AG04450 (cell line): ENCODE measurements around the gene CETN3. TPM values are rescaled to one million over a fixed set of nuclear protein-coding genes. Genes with fewer than 3 reads are reported as not detected.

Experiments used
- CTCF ChIA-PET: fragments of 300-600, 350-600 bp; formaldehyde crosslinking; extraction: SDS; loops from one replicate; lab custom pipeline; 2022; ENCODE audit warnings: antibody characterized with exemption, inconsistent platforms; lab: Charles Lee
- POLR2A ChIA-PET: fragments of 350-600 bp; formaldehyde crosslinking; extraction: SDS; loops from one replicate; lab custom pipeline; 2021; ENCODE audit warnings: antibody characterized with exemption, inconsistent platforms; lab: Yijun Ruan, JAX
- DNase-seq: peaks from one replicate; pipeline ENCODE4 v3.0.0-alpha.2; 2011; ENCODE audit warnings: low read depth, low spot score
- H3K27ac ChIP-seq: one replicate; pipeline ENCODE4 v1.5.1; 2012; ENCODE audit warnings: low read depth, low read length, control low read depth
- H3K27me3 ChIP-seq: one replicate; pipeline ENCODE4 v1.6.0; 2012; ENCODE audit warnings: low read length; ENCODE audit not compliant: control insufficient read depth, insufficient read depth
- H3K4me3 ChIP-seq: 2 replicates; pipeline ENCODE4 v1.5.1; 2011; ENCODE audit warnings: mild to moderate bottlenecking, low read depth, low read length, control low read depth
- H3K9me3 ChIP-seq: 2 replicates; pipeline ENCODE4 v1.5.1; 2012; ENCODE audit warnings: low read length; ENCODE audit not compliant: control insufficient read depth, insufficient read depth
- polyA plus RNA-seq: library from polyadenylated mRNA; depleted of rRNA; stranded (reverse); fragments of >200 nt; gene quantifications from 2 replicates; pipeline ENCODE4 v1.2.3, GENCODE V29; 2011
- TF ChIP-seq, protein P1 (sequence below): IDR thresholded peaks from 2 replicates; pipeline ENCODE4 v1.5.1; 2011; ENCODE audit warnings: low read depth, low read length, control low read depth, inconsistent platforms

CETN3 gene
- polyA plus RNA-seq, 1 experiment, result 24.9 TPM

DNA sequence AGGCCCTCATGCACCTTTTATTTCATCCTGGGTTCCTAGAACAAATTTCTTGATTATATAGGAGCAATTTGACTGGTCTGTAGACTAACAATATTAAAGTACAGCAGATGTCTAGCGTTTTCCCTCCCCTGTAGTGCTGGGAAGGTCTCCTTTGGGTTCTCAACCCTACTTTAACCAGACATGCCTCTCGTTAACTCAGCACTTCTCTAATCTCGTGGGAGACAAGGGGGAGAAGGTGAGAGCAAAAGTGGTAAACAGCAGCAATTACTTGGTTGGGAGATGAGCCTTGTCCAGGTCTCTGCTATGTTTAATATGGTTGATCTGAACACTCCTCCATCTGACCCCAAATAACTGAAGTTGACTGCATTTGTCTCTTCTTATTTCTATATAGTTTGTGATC lies 22.0 kb downstream of the CETN3 start:
- POLR2A ChIA-PET, result no interaction called here
- no peak for DNase-seq

DNA sequence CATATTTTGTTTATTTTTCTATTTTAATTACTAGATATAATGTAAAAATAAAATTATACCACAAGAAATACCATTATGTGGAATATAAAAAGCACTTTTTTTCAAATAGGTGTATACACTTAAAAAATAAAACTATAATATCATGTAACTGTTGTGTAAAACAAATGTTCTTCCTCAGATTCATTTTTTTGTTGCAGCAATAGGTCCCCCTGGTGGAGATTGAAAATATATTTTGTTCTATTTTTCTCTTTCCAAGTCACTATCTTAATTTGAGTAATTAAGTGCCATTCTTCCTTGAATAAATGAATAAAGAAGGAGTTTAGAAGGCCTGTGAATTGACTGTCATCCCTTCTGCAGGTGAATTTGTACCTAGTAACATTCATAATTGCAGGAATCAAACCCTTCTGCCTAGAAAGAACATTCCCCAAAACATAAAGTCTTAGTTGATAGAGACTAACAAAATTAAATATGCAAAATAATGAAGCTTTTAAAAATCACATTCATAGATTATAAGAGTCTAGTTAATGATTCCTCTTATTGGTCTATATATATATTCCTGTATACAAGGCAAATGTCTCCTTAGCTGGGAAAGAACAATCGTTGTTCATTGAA lies 23.4 kb downstream of the CETN3 start:
- DNase-seq, result no peak
- CTCF ChIA-PET, result interaction anchor here (0.7 to 2.3 kb wide), 10 partner anchors 9 to 1659 kb away, joined by 3 to 9 read pairs (median 4); partner anchors contain the start of gene CETN3

More for the DNA sequence above, 22.0 kb downstream of the CETN3 start:
- no peaks in the 10 kb centered on the region for H3K27me3 ChIP-seq
- H3K4me3 ChIP-seq, result no peak overlapping the region
- H3K9me3 ChIP-seq, result no peaks in the 10 kb centered on the region
- TF ChIP-seq, protein P1, sequence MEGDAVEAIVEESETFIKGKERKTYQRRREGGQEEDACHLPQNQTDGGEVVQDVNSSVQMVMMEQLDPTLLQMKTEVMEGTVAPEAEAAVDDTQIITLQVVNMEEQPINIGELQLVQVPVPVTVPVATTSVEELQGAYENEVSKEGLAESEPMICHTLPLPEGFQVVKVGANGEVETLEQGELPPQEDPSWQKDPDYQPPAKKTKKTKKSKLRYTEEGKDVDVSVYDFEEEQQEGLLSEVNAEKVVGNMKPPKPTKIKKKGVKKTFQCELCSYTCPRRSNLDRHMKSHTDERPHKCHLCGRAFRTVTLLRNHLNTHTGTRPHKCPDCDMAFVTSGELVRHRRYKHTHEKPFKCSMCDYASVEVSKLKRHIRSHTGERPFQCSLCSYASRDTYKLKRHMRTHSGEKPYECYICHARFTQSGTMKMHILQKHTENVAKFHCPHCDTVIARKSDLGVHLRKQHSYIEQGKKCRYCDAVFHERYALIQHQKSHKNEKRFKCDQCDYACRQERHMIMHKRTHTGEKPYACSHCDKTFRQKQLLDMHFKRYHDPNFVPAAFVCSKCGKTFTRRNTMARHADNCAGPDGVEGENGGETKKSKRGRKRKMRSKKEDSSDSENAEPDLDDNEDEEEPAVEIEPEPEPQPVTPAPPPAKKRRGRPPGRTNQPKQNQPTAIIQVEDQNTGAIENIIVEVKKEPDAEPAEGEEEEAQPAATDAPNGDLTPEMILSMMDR, result no peak
- CTCF ChIA-PET, result interaction anchor here (0.6 to 2.3 kb wide), 9 partner anchors 7 to 1658 kb away, joined by 3 to 9 read pairs (median 5); partner anchors contain the start of gene CETN3
- no peak overlapping the region for H3K27ac ChIP-seq

DNA sequence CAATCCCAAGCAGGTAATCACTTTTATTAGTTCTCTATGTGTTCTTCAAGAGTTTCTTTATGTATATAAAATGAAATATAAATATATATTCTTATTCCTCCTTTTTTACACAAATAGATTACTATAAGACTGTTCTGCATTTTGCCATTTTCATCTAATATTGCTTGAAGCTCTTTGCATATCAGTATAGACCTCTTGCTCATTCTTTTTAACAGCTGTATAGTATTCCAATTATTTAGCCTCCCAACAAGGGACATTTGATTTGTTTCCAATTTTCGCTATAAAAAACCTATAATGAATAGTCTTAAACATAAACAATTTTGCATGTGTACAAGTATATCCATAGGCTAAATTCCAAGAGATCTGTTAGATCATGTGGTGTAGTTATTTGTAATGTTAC lies 25.2 kb downstream of the CETN3 start:
- CTCF ChIA-PET, result no interaction called here

More for the DNA sequence above, 23.4 kb downstream of the CETN3 start:
- no peak overlapping the region for H3K4me3 ChIP-seq
- H3K9me3 ChIP-seq, result no peaks in the 10 kb centered on the region
- H3K27me3 ChIP-seq, result no peaks in the 10 kb centered on the region
- H3K27ac ChIP-seq, result no peak overlapping the region
- TF ChIP-seq, protein P1, result peak; percentile 68
- POLR2A ChIA-PET, result no interaction called here

DNA sequence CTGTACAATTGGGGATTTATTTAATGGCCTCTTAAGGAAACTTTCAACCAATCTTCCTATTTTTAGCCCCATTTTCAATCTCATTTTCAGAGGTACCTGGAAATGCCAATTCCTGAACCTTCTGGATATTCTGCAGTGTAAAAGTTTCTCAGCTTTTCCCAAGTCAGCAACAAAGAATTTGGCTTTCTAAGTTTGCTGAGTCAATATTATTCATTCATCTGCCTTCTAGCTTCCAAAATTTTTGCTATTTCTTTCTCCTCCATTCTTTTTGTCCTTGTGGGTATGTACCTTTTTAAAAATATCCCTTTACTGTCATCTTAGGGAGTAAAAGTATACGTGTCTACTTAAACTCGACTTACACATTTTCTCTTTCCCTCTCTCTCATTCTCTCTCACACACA lies 25.7 kb downstream of the CETN3 start:
- Histone ChIP-seq H3K9me3 (no peaks in the 10 kb centered on the region), H3K27ac (no peak overlapping the region), H3K4me3 (no peak overlapping the region), H3K27me3 (no peaks in the 10 kb centered on the region)
- ChIA-PET POLR2A (no interaction called here), CTCF (interaction anchor here (0.6 kb wide), 1 partner anchor 83 kb away, joined by 4 read pairs; no protein-coding TSS in a partner anchor)
- no peak for DNase-seq
- TF ChIP-seq, protein P1, result no peak

More for the DNA sequence above, 25.2 kb downstream of the CETN3 start:
- Histone ChIP-seq H3K9me3 (no peaks in the 10 kb centered on the region), H3K27me3 (no peaks in the 10 kb centered on the region), H3K4me3 (no peak overlapping the region), H3K27ac (no peak overlapping the region)
- DNase-seq, result no peak
- TF ChIP-seq, protein P1, result no peak
- POLR2A ChIA-PET, result no interaction called here

DNA sequence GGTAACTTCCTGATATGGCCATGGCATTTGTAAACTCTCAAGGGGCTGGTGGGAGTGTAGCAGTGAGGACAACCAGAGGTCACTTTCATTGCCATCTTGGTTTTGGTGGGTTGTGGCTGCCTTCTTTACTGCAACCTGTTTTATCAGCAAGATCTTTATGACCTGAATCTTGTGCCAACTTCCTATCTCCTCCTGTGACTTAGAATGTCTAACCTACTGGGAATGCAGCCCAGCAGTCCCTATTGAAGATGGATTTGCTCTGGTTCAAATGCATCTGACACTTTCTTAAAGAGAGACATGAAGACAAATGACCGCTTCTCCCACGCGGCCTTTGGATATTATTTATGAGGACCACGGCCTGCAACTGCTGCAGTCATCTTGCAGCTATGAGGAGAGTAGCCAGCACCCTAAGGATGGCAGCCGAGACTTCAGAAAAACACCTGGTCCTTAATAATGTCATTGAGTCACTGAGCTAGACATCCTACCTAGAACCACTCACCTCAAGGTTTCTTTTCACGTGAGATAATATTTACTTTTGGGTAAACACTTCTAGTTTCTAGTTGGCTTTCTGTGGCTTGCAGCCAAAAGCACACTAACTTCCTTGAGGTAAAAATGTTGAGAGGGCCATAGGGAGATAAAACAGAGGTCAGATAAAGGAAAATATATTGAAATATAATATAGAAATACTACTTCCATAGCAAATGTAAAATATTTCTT lies 28.2 kb downstream of the CETN3 start:
- DNase-seq, result no peak
- CTCF ChIA-PET, result no interaction called here
- POLR2A ChIA-PET, result no interaction called here

More for the DNA sequence above, 28.2 kb downstream of the CETN3 start:
- Histone ChIP-seq H3K9me3 (no peaks in the 10 kb centered on the region), H3K4me3 (no peak overlapping the region), H3K27ac (no peak overlapping the region), H3K27me3 (no peaks in the 10 kb centered on the region)
- TF ChIP-seq, protein P1, result no peak
